Gastroesophageal sphincter (tissue), 3 donors: ENCODE data around the gene XAB2.

Experiments
- CTCF ChIP-seq, 4 experiments: fragments of 200-600 bp in 2 of 4; fragments of 450-650 bp in 2 of 4; sonication (generic) in 1 of 4; IDR thresholded peaks; one replicate each; pipeline ENCODE4 v1.5.1; 2017 to 2019; ENCODE audit warnings: antibody characterized with exemption in 4 of 4, mild to moderate bottlenecking in 2 of 4, moderate library complexity in 2 of 4
- EP300 ChIP-seq: sonication (generic); formaldehyde crosslinking; IDR thresholded peaks from one replicate; pipeline ENCODE4 v1.6.1; 2017; ENCODE audit warnings: antibody characterized with exemption, mild to moderate bottlenecking

GRCh38 chr19:7606289-7606688 is 23.1 kb downstream of the XAB2 start:
- TF ChIP-seq CTCF (IDR thresholded peaks at IDR 0.05) (no peak), EP300 (no peak)
